IPS-20b (cell line): Measurements from ENCODE around the gene ERBIN.
"Not testable (repeated sequence)": the region's sequence is repeated elsewhere in the genome, so short reads cannot be mapped to it uniquely, and the experiment has no call there.

Experiments used
- H3K27ac ChIP-seq: one replicate; pipeline ENCODE4 v1.5.1; 2013; ENCODE audit warnings: low read length
- H3K27me3 ChIP-seq: 2 replicates; pipeline ENCODE4 v1.6.1; 2013; ENCODE audit warnings: mild to moderate bottlenecking, low read length, inconsistent platforms; ENCODE audit not compliant: insufficient read depth
- H3K36me3 ChIP-seq: 2 replicates; pipeline ENCODE4 v1.6.1; 2013; ENCODE audit warnings: low read depth, mild to moderate bottlenecking, inconsistent platforms, low read length, moderate library complexity; ENCODE audit not compliant: insufficient read depth
- H3K4me1 ChIP-seq: 2 replicates; pipeline ENCODE4 v1.6.1; 2013; ENCODE audit warnings: mild to moderate bottlenecking, control low read depth, inconsistent platforms, low read length, moderate library complexity; ENCODE audit not compliant: insufficient read depth
- H3K4me3 ChIP-seq: 2 replicates; pipeline ENCODE4 v1.5.1; 2013; ENCODE audit warnings: mild to moderate bottlenecking, low read length, inconsistent platforms
- H3K9ac ChIP-seq: 2 replicates; pipeline ENCODE4 v1.6.1; 2013; ENCODE audit warnings: low read depth, mild to moderate bottlenecking, inconsistent platforms, low read length, moderate library complexity
- H3K9me3 ChIP-seq: 2 replicates; pipeline ENCODE4 v1.6.1; 2013; ENCODE audit warnings: mild to moderate bottlenecking, low read depth, low read length, inconsistent platforms; ENCODE audit not compliant: insufficient read depth

ERBIN gene

DNA sequence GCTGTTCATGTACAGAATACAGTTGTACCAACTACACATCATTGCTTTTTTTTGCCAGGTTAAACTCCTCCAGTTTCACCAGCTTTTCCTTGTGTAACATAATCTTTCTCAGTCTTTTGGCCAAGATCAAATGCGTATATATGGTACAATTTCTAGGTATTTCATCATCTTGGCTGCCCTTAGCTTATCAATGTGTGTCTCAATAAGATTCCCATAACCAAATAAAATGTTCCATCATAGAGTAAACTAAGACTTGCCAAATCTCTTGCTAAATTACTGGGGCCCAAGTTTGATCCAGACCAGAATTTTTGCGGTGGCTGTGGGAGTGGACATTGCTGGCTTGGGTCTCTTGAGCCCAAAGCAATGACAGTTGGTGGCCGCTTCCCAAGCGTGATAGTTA is 24.3 kb upstream of the ERBIN start:
- no peak overlapping the region for H3K9ac ChIP-seq
- no peaks in the 10 kb centered on the region for H3K4me1 ChIP-seq
- H3K9me3 ChIP-seq, result no peaks in the 10 kb centered on the region
- no peak overlapping the region for H3K4me3 ChIP-seq
- no peaks in the 10 kb centered on the region for H3K27me3 ChIP-seq
- H3K36me3 ChIP-seq, result no peaks in the 10 kb centered on the region
- H3K27ac ChIP-seq, result no peak overlapping the region

DNA sequence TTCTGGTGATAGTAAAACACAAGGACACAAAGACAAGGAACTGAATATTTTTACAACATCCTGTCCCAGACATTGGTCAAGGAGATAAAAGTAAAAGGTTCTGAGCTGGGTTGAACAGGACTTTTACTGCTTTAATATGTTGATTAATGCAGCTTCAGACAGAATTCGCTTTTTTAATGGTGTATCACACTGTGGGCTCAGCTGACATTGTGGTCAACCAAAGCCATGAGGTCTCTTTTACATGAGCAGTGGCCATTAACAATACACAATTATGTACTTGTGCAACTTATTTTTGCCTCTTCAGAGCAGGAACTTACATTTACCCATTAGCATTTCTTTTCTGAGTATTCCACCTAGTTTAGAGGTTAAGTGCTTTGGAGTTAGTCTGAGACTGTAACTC is 22.8 kb upstream of the ERBIN start:
- H3K27me3 ChIP-seq, result no peaks in the 10 kb centered on the region
- H3K9me3 ChIP-seq, result no peaks in the 10 kb centered on the region
- H3K4me3 ChIP-seq, result no peak overlapping the region
- no peaks in the 10 kb centered on the region for H3K4me1 ChIP-seq
- H3K36me3 ChIP-seq, result no peaks in the 10 kb centered on the region
- H3K27ac ChIP-seq, result no peak overlapping the region
- H3K9ac ChIP-seq, result no peak overlapping the region

DNA sequence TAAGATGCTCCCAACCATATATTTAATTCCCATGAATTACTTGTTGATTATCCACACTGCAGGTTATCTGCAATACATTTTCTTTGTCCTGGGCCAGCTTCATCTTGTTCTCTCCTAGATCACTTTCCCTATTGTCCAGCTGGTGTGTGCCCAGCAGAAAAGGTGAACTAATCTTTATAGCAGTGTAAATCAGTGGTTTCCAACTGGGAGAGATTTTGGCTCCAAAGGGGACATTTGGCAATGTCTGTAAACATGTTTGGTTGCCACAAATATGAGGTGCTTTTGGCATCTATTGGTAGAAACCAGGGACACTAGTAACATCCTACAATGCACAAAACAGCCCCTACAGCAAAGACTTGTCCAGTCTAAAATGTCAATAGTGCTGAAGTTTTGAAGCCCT is 20.1 kb upstream of the ERBIN start:
- no peaks in the 10 kb centered on the region for H3K27me3 ChIP-seq
- H3K27ac ChIP-seq, result no peak overlapping the region
- H3K9me3 ChIP-seq, result no peaks in the 10 kb centered on the region
- H3K36me3 ChIP-seq, result no peaks in the 10 kb centered on the region
- no peak overlapping the region for H3K4me3 ChIP-seq
- H3K4me1 ChIP-seq, result no peaks in the 10 kb centered on the region
- no peak overlapping the region for H3K9ac ChIP-seq

DNA sequence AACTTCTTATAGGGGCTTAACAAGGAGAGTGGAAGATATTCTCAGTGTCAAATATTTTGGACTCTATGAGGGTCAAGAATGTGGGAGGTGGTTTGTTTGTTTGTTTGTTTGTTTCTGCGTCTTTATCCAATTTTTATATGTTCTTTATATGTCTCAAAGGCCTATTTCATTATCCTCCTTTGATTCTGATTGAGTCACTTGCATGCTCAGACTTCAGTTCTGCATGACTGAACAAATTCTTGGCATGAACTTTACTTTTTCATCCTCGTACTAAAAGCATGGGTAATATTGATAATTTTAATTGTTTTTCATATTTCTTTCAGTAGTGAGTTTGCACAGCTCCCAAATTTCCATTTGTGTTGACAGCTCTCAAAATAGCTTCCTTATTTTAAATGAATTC is 19.2 kb upstream of the ERBIN start:
- H3K4me1 ChIP-seq, result no peaks in the 10 kb centered on the region
- no peaks in the 10 kb centered on the region for H3K9me3 ChIP-seq
- no peaks in the 10 kb centered on the region for H3K36me3 ChIP-seq
- H3K4me3 ChIP-seq, result no peak overlapping the region
- H3K27me3 ChIP-seq, result no peaks in the 10 kb centered on the region
- no peak overlapping the region for H3K9ac ChIP-seq
- H3K27ac ChIP-seq, result no peak overlapping the region

DNA sequence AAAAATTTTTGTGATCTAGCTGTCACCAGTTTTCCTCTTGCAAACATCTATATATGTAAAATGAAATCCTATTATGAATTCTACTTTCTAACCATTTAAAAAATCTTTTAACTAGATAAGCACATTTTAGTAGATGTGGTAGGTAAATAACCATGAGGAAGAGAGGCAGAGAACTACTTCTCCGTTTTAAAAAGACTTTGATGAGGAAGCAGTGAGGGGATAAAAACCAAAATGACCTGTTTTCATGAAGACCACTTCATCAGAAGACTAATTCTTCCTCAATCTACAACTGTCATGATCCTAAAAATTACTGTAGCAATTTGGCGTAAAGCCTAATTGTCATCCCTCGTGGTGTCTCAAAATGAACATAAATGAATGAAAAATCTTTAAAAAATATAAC is 15.7 kb upstream of the ERBIN start:
- Histone ChIP-seq H3K27me3 (no peaks in the 10 kb centered on the region), H3K4me1 (no peaks in the 10 kb centered on the region), H3K9ac (no peak overlapping the region), H3K4me3 (no peak overlapping the region), H3K36me3 (no peaks in the 10 kb centered on the region), H3K9me3 (no peaks in the 10 kb centered on the region), H3K27ac (no peak overlapping the region)

DNA sequence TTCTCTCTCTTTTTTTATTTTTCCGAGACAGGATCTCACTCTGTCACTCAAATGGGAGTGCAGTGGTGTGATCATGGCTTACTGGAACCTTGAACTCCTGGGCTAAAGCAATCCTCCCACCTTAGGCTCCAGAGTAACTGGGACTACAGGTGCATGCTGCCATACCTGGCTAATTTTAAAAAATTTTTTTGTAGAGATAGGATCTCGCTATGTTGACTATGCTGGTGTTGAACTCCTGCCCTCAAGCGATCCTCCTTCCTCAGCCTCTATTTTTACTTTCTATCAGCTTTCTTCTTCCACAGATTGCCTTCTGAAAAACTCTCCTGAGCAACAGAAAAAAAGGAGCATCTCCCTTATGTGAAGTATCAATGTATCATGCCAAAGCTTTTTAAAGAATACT is 14.1 kb upstream of the ERBIN start:
- H3K9ac ChIP-seq, result no peak overlapping the region
- H3K4me1 ChIP-seq, result no peaks in the 10 kb centered on the region
- H3K27ac ChIP-seq, result no peak overlapping the region
- H3K9me3 ChIP-seq, result no peaks in the 10 kb centered on the region
- no peak overlapping the region for H3K4me3 ChIP-seq
- H3K27me3 ChIP-seq, result no peaks in the 10 kb centered on the region
- no peaks in the 10 kb centered on the region for H3K36me3 ChIP-seq

DNA sequence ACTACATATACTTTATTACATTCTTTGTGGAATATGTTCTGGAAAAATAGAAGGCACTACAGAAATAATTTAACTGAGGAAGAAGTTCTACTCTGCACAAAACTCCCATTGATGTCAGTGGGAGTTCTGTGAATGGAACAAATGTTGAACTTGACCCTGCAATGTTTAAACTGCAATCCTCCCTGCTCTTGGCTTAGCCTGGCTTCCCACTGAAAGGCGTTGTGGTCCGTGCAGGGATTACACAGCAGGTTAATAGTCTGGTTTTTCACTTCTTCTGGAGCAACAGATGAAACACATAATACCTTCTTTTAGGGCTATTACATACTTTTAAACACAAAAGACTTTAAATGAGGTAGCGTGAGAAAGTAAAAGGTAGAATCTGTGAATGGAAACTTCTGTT is 12.9 kb upstream of the ERBIN start:
- no peaks in the 10 kb centered on the region for H3K4me1 ChIP-seq

DNA sequence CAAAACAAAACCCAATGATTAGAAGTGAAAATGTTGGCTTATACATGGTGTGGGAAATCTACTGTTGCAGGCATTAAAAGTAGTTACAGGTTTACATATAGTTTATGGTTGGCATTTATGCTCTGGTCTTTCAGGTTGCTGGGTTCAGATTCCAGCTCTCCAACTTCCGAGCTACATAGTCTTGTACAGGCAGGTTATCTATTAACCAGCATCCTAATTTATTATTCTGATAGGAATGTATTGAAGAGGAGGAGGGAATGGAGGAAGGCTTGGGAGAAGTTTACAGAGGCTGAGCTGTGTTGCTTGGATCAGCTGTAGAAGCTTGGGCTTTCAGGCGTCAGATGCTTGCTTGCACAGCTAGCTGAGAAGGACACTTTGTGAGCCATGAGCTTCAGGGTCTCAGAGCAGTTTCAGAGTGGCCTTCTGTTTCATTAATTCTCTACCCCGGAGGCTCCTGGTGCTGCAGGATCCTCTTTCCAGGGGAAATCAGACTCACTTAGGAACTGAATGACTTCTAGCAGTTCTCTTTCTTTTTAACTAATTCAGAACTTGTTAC is 11.7 kb upstream of the ERBIN start:
- Histone ChIP-seq H3K9ac (no peak overlapping the region), H3K4me1 (no peaks in the 10 kb centered on the region), H3K9me3 (no peaks in the 10 kb centered on the region), H3K27ac (no peak overlapping the region), H3K36me3 (no peaks in the 10 kb centered on the region), H3K4me3 (no peak overlapping the region), H3K27me3 (no peaks in the 10 kb centered on the region)

More for the DNA sequence above, 12.9 kb upstream of the ERBIN start:
- no peak overlapping the region for H3K9ac ChIP-seq
- no peaks in the 10 kb centered on the region for H3K9me3 ChIP-seq
- H3K36me3 ChIP-seq, result no peaks in the 10 kb centered on the region
- H3K27me3 ChIP-seq, result no peaks in the 10 kb centered on the region
- H3K27ac ChIP-seq, result no peak overlapping the region
- no peak overlapping the region for H3K4me3 ChIP-seq

DNA sequence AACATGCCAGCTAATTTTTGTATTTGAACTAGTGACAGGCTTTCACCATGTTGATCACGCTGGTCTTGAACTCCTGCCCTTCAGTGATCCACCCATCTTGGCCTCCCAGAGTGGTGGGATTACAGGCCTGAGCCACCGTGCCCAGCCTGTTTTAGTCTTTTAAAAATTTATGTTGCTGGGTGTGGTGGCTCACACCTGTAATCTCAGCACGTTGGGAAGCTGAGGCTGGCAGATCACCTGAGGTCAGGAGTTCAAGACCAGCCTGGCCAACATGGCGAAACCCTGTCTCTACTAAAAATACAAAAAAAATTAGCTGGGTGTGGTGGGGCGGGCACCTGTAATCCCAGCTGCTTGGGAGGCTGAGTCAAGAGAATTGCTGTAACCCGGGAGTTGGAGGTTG is 10.7 kb upstream of the ERBIN start:
- not testable (repeated sequence) for H3K27ac ChIP-seq, H3K4me3 ChIP-seq, H3K4me1 ChIP-seq, H3K9ac ChIP-seq, H3K36me3 ChIP-seq, H3K9me3 ChIP-seq, H3K27me3 ChIP-seq

DNA sequence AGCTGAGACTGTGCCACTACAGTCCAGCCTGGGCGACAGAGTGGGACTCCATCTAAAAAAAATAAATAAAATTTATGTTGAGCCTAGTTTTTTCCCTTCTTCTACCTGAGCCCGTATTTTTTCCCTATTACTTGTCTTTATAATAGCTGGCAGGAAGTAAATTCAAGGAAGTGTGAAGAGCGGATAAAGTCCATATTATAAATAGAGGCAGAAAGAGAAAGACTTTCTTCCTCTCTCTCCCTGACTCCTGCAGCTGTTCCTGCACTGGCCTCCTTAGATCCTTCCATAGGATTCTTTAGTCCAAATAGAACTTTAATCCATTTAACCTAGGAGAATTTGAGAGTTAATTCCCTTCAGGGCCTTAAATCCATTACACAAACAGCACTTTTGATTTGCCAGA is 10.3 kb upstream of the ERBIN start:
- no peaks in the 10 kb centered on the region for H3K4me1 ChIP-seq
- no peaks in the 10 kb centered on the region for H3K36me3 ChIP-seq
- no peak overlapping the region for H3K4me3 ChIP-seq
- H3K9ac ChIP-seq, result no peak overlapping the region
- no peaks in the 10 kb centered on the region for H3K27me3 ChIP-seq
- no peak overlapping the region for H3K27ac ChIP-seq
- H3K9me3 ChIP-seq, result no peaks in the 10 kb centered on the region

DNA sequence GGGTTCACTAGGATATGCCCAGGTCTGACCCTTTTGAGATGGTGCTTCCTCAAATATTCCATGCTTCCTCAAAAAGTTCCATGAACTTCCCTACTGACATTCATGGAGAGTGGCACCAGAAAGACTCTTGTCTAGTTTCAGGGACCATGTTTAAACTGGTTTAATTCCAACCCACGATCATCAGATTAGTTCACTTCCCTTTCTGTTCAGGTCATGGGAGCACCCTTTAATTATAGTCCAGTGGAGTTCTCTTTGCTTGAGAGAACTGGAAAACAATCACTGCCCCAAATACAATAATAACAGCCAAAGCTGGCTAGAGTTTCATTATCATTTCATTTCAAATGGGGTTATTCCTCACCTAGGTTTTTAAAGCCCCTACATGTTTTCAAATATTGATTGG is 9.7 kb upstream of the ERBIN start:
- 0 out of 2 replicates have a peak, but pooled peaks cover 4% of the 10 kb centered on the region for H3K4me1 ChIP-seq
- no peak overlapping the region for H3K27ac ChIP-seq
- H3K27me3 ChIP-seq, result no peaks in the 10 kb centered on the region
- no peak overlapping the region for H3K9ac ChIP-seq
- no peak overlapping the region for H3K4me3 ChIP-seq
- no peaks in the 10 kb centered on the region for H3K9me3 ChIP-seq
- H3K36me3 ChIP-seq, result no peaks in the 10 kb centered on the region

DNA sequence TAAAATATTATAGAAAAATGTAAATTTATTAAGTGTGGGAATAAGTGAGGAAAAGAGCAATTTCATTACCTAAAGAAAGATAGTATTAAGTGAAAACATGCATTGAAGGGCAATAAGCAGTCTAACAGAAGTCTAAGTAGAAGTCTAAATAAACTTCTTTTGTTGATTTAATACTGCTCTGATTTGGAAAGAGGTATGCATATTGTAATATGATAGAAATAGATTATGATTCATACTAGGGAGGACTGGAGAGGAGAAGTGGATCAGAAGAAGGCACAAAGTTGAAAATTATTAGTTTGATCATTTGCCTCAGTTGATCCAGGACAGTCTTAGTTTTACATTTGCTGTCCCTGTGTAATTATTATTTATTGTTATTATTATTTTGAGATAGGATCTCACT is 6.6 kb upstream of the ERBIN start:
- Histone ChIP-seq H3K27me3 (peaks cover 24% of the 10 kb centered on the region), H3K9me3 (no peaks in the 10 kb centered on the region), H3K27ac (no peak overlapping the region), H3K4me1 (peaks cover 10% of the 10 kb centered on the region; the same call in 1 of the 2 replicates), H3K4me3 (no peak overlapping the region), H3K36me3 (no peaks in the 10 kb centered on the region), H3K9ac (no peak overlapping the region)

DNA sequence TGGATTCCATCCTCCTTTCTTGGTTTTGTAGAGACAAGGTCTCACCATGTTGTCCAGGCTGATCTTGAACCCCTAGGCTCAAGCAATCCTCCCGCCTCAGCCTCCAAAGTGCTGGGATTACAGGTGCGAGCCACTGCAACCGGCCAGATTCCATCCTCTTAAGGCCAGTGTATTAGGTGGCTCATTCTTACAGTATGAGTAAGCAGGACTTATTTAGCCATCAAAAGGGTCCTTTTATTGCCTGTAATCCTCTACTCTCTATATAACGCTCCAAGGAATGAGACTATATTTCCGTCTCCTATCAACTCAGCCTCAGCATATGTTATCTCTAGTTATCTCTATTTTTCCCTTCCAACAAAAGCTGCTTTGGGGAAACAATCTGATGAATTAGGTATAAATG is 3.0 kb upstream of the ERBIN start:
- Histone ChIP-seq H3K4me3 (no peak overlapping the region), H3K9me3 (no peaks in the 10 kb centered on the region), H3K27me3 (peaks cover 25% of the 10 kb centered on the region), H3K9ac (no peak overlapping the region), H3K27ac (no peak overlapping the region), H3K4me1 (peaks cover 10% of the 10 kb centered on the region; the same call in 1 of the 2 replicates), H3K36me3 (no peaks in the 10 kb centered on the region)
